GM18499 (cell line): ENCODE measurements around the gene ARFGEF3.

ENCODE experiments used
- ATAC-seq: cut with Tn5 transposase; IDR thresholded peaks from one replicate; pipeline ENCODE4 v1.9.1; 2021; ENCODE audit warnings: moderate number of reproducible peaks; ENCODE audit not compliant: insufficient read depth, unreplicated experiment

Gene ARFGEF3

GRCh38 chr6:138160329-138161087, 1.2 kb upstream of the ARFGEF3 start:
- ATAC-seq, result no peak

GRCh38 chr6:138161088-138161337, 726 bp upstream of the ARFGEF3 start:
- ATAC-seq, result no peak

GRCh38 chr6:138162111-138162954, 594 bp downstream of the ARFGEF3 start:
- ATAC-seq, result no peak

GRCh38 chr6:138162955-138163575, 1.3 kb downstream of the ARFGEF3 start:
- no peak for ATAC-seq

- ATAC-seq, result no peak
These were observed 13.9 kb downstream of the ARFGEF3 start for GRCh38 chr6:138175596-138175995.

- ATAC-seq, result no peak
These were observed 15.0 kb downstream of the ARFGEF3 start for GRCh38 chr6:138176652-138177232.

GRCh38 chr6:138182939-138183789, 21.4 kb downstream of the ARFGEF3 start:
- ATAC-seq, result no peak

- no peak for ATAC-seq
These were observed 22.0 kb downstream of the ARFGEF3 start for GRCh38 chr6:138183790-138184134.

- no peak for ATAC-seq
These were observed 22.5 kb downstream of the ARFGEF3 start for GRCh38 chr6:138184230-138184629.

- ATAC-seq, result no peak
These were observed 25.4 kb downstream of the ARFGEF3 start for GRCh38 chr6:138187156-138187555.

- no peak for ATAC-seq
These were observed 26.7 kb downstream of the ARFGEF3 start for GRCh38 chr6:138188278-138188941.

GRCh38 chr6:138194287-138194686, 32.5 kb downstream of the ARFGEF3 start:
- no peak for ATAC-seq

GRCh38 chr6:138196122-138196738, 34.5 kb downstream of the ARFGEF3 start:
- ATAC-seq, result no peak

- ATAC-seq, result no peak
These were observed 35.8 kb downstream of the ARFGEF3 start for GRCh38 chr6:138197570-138197969.

GRCh38 chr6:138198430-138199091, 36.8 kb downstream of the ARFGEF3 start:
- no peak for ATAC-seq

GRCh38 chr6:138201836-138202235, 40.1 kb downstream of the ARFGEF3 start:
- no peak for ATAC-seq

- no peak for ATAC-seq
These were observed 41.6 kb downstream of the ARFGEF3 start for GRCh38 chr6:138203315-138203714.

- ATAC-seq, result no peak
These were observed 42.6 kb downstream of the ARFGEF3 start for GRCh38 chr6:138204303-138204702.
